GM12801 (cell line): ENCODE results near the gene FBXL20.

ENCODE experiments used
- TF ChIP-seq, protein P1 (sequence below): IDR thresholded peaks from one replicate; pipeline ENCODE4 v1.5.1; 2011; ENCODE audit warnings: control low read depth; ENCODE audit not compliant: insufficient read length; ENCODE audit errors: extremely low read depth

The FBXL20 gene

DNA sequence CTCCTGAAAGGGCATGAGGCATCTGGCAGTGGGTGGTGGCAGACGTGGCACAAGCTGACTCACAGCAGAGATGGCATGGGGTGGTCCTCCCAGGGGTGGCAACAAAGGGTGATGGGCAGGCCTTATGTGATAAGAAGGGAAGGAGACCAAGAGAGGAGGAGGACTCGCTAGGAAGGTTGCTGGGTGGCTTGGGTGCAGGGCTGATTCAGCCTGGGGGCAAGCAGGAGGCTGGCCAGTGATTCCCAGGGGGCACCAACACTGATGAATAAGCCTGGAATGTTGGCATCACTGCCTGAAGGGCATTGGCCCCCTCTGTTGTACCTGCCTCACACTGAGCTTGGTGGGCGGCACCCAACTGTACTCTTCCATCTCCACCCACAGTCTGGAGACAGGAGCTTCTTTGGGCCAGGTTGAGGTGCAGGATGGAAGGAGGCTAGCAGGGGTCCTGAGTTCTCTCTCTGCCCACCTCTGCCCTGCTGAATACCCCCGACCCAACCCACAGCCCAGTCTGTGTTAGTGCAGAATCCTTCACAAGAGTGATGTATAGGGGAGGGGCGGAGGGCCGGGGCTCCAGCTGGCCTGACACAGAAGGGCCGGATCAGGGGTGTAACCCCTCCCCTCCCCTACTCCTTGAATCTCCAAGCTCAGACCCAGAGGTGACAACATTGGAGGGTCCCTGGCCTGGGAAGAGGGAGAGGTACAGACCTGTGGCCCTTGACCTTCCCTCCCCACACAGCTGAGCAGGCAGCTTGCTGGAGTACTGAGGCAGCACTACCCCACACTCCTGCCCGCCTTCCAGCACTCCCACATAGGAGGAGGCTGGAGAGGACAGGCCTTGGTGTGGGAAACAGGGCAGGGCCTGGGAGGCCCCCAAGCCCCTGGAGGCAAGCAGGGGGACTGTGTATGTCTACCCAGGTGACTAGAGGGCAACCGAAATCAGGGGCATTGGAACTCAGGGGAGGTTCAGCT, 178.3 kb downstream of the FBXL20 start:
- TF ChIP-seq, protein P1, sequence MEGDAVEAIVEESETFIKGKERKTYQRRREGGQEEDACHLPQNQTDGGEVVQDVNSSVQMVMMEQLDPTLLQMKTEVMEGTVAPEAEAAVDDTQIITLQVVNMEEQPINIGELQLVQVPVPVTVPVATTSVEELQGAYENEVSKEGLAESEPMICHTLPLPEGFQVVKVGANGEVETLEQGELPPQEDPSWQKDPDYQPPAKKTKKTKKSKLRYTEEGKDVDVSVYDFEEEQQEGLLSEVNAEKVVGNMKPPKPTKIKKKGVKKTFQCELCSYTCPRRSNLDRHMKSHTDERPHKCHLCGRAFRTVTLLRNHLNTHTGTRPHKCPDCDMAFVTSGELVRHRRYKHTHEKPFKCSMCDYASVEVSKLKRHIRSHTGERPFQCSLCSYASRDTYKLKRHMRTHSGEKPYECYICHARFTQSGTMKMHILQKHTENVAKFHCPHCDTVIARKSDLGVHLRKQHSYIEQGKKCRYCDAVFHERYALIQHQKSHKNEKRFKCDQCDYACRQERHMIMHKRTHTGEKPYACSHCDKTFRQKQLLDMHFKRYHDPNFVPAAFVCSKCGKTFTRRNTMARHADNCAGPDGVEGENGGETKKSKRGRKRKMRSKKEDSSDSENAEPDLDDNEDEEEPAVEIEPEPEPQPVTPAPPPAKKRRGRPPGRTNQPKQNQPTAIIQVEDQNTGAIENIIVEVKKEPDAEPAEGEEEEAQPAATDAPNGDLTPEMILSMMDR: no peak

DNA sequence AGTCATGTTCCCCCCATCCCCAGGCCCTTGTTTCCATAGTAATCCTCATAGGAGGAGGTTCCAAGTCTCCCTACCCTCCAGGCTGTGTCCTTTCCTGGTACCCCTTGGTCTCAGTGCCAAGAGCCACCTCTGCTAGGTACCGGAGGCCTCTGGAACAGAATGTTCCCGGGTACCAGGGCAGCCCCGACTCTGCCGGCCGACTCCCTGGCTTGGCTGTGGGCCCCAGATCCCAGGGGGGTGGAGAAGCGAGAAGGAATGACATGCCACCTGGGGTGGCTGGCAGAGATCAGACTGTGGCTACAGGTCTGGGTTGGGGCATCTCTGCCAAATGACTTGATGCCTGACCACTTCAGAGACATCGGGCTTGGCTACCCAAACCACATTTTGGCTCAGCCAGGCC, 179.3 kb downstream of the FBXL20 start:
- TF ChIP-seq, protein P1: no peak

DNA sequence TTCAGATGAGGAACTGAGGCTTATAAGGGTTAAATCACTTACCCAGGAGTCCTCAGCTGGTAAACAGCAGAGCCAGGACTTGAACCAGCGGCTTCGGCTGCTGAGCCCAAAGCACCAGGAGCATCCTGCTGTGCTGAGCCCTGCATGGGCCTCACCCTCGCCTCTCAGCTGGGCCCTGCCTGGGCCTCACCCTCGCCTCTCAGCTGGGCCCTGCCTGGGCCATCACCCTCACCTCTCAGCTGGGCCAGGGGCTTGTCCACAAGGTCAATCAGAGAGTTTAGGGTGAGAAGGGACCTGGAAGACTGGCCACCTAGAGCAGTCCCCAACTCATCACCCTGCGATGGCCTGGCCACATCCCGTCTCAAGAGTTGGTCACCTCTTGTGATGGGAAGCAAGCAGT, 179.9 kb downstream of the FBXL20 start:
- TF ChIP-seq, protein P1: no peak

DNA sequence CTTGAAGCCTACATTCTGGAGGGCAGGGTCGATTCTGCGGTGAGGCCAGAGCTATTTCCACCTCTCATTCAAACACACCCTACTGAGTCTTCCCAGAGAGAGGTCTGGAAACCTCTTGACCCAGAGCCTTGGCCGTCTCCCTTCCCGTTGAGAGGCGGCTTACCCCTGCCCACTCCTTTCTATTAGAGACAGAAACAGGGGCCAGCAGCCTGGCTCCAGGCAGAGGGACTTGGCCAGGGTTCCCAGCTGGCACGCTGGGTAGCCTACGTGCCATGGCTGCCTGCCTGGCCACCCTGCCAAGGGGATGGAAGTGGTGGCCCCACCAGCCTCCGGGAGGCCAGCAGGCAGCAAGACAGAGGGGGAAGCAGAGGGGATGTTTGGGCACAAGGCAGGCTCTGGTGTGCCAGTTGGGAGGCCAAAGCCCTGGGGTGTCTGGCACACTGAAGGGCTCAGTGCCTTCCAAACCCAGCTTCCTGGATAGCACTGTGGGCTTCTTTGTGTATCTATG, 181.7 kb downstream of the FBXL20 start:
- TF ChIP-seq, protein P1: no peak

DNA sequence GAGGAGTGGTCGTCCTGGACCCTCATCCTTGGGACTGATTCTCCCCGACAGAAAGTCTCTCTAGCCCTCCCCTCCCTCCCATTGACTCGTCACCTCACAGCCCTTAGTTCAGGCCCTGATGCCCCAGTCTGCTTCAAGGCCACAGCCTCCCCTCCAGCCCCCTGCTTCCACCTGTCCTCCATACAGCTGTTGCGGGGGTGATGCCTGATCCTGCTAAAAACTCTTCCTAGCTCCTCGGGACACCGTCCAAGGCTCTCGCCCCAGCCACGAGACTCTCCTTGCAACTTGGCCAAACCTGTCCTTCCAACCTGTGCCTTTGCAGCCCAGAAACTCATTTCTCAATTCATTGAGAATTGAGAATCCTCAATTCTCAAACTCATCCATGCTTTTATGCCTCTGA, 182.5 kb downstream of the FBXL20 start:
- TF ChIP-seq, protein P1: no peak

DNA sequence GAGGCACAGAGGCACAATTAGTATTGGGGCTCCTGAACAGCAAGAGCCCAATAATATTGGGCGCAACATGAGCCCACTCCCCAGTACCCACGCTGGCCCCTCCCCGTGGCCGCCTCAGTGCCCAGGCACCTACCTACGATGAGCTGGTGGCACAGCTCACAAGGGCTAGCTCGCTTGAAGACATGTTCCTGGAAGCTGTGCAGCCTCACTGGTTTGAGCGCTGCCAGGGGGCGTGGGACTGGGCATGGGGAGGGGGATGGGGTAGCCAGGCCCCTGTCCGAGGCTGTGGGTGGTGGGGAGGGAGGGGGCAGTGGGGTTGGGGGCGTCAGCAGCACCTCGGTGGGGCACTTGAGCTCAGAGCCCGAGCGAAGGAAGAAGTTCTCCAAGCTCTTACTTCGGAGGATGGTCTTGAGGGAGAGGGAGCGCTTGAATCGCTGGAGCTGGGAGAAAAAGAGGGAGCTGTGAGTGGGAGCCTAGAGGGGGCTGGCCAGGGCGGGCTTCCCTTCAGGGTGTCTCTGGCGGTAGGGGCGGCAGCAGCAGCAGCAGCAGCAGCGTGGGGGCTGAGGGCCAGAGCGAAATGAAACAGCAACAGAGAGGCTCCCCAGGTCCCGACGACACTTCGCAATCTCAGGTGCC, 183.6 kb downstream of the FBXL20 start:
- TF ChIP-seq, protein P1: no peak

DNA sequence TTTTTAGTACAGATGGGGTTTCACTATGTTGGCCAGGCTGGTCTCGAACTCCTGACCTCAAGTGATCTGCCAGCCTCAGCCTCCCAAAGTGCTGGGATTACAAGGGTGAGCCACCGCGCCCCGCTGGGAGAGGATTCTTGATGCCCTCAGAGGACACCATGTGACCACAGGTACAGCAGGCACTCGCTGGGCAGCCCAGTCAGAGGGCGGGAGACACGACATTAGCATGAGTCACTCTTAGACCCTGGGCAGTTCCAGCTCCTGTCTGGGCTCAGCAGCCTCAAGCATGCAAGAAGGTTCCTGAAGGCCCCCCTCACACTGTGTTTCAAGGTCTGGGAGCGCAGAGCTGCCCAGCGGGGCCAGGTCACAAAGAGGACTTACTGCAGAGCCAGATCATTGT, 187.6 kb downstream of the FBXL20 start:
- TF ChIP-seq, protein P1: no peak
